SU-DHL-6 (cell line): ENCODE data around the gene GET4.

Experiments used
- H2AFZ ChIP-seq: fragments of 200-600 bp; sonication (generic); 2 replicates; pipeline ENCODE4 v1.6.1; 2014; ENCODE audit warnings: low read depth, mild to moderate bottlenecking, moderate library complexity, mixed read lengths, antibody characterized with exemption, low read length; ENCODE audit not compliant: severe bottlenecking
- H3F3A ChIP-seq: fragments of 200-600 bp; shearing (Covaris generic); 2 replicates; pipeline ENCODE4 v1.6.0; 2016; ENCODE audit warnings: antibody characterized with exemption, mild to moderate bottlenecking; ENCODE audit not compliant: insufficient read depth
- H3K27ac ChIP-seq: fragments of 200-600 bp; sonication (generic); 2 replicates; pipeline ENCODE4 v1.5.1; 2016; ENCODE audit warnings: low read depth, mild to moderate bottlenecking, low read length, moderate library complexity, mixed read lengths
- H3K27me3 ChIP-seq: fragments of 200-600 bp; sonication (generic), shearing (Covaris generic); 2 replicates; pipeline ENCODE4 v1.6.0; 2014; ENCODE audit warnings: mild to moderate bottlenecking, low read length
- H3K36me3 ChIP-seq: fragments of 200-600 bp; sonication (generic); 2 replicates; pipeline ENCODE4 v1.6.1; 2014; ENCODE audit warnings: mild to moderate bottlenecking, low read length, mixed read lengths
- H3K4me2 ChIP-seq: fragments of 300-600, 200-600 bp; shearing (Covaris generic), sonication (generic); 2 replicates; pipeline ENCODE4 v1.6.0; 2014; ENCODE audit warnings: low read length, low read depth, mild to moderate bottlenecking; ENCODE audit not compliant: poor library complexity, severe bottlenecking
- H3K4me3 ChIP-seq: fragments of 200-600 bp; sonication (generic); 2 replicates; pipeline ENCODE4 v1.5.1; 2014; ENCODE audit warnings: antibody characterized with exemption, low read length, mild to moderate bottlenecking, mixed read lengths; ENCODE audit not compliant: insufficient read depth, poor library complexity, severe bottlenecking
- H3K79me2 ChIP-seq: fragments of 200-600 bp; sonication (generic); 2 replicates; pipeline ENCODE4 v1.6.1; 2014; ENCODE audit warnings: mild to moderate bottlenecking, low read length, moderate library complexity; ENCODE audit not compliant: insufficient read depth
- H3K9ac ChIP-seq: fragments of 200-600 bp; sonication (generic); 2 replicates; pipeline ENCODE4 v1.7.0; 2014; ENCODE audit warnings: mild to moderate bottlenecking, low read length
- H3K9me2 ChIP-seq: fragments of 200-600 bp; sonication (generic); replicated peaks from 2 replicates; pipeline ENCODE4 v1.6.1; 2014; ENCODE audit warnings: low read length; ENCODE audit not compliant: insufficient read depth
- H3K9me3 ChIP-seq: fragments of 200-600 bp; sonication (generic); 2 replicates; pipeline ENCODE4 v1.6.1; 2014; ENCODE audit warnings: low read length, mixed read lengths; ENCODE audit not compliant: insufficient read depth
- H4K20me1 ChIP-seq: fragments of 200-600 bp; sonication (generic); 2 replicates; pipeline ENCODE4 v1.6.1; 2014; ENCODE audit warnings: low read depth, mild to moderate bottlenecking, antibody characterized with exemption, low read length, moderate library complexity, mixed read lengths
- CTCF ChIP-seq: fragments of 200-600 bp; sonication (generic); IDR thresholded peaks from one replicate; pipeline ENCODE4 v1.5.1; 2017; ENCODE audit warnings: antibody characterized with exemption, mild to moderate bottlenecking, low read length, moderate library complexity; ENCODE audit not compliant: insufficient read depth, poor library complexity, severe bottlenecking
- EZH2phosphoT487 ChIP-seq: fragments of 200-600 bp; sonication (generic), shearing (Covaris generic); conservative IDR thresholded peaks from 2 replicates; pipeline ENCODE4 v1.6.1; 2018; ENCODE audit warnings: mild to moderate bottlenecking, antibody characterized with exemption, low read length, moderate library complexity, mixed read lengths

Gene GET4

GRCh38 chr7:843230-843629 is 33.1 kb upstream of the GET4 start:
- Histone ChIP-seq H3K4me3 (no peak overlapping the region), H3K9me2 (no peaks in the 10 kb centered on the region), H3K79me2 (no peaks in the 10 kb centered on the region), H3K27ac (no peak overlapping the region), H3K4me2 (no peak overlapping the region), H4K20me1 (no peaks in the 10 kb centered on the region), H3K27me3 (no peaks in the 10 kb centered on the region), H3K9me3 (no peaks in the 10 kb centered on the region), H3K36me3 (peaks cover 6% of the 10 kb centered on the region; the same call in 1 of the 2 replicates), H3K9ac (no peak overlapping the region), H2AFZ (no peak overlapping the region), H3F3A (no peaks in the 10 kb centered on the region)
- no peak for TF ChIP-seq CTCF

GRCh38 chr7:844043-844442 is 32.3 kb upstream of the GET4 start:
- H3K79me2 ChIP-seq, result no peaks in the 10 kb centered on the region
- H3K4me3 ChIP-seq, result no peak overlapping the region
- H3K27me3 ChIP-seq, result no peaks in the 10 kb centered on the region
- no peak overlapping the region for H2AFZ ChIP-seq
- no peaks in the 10 kb centered on the region for H4K20me1 ChIP-seq
- H3K9me3 ChIP-seq, result no peaks in the 10 kb centered on the region
- H3F3A ChIP-seq, result no peaks in the 10 kb centered on the region
- no peak overlapping the region for H3K4me2 ChIP-seq
- no peaks in the 10 kb centered on the region for H3K9me2 ChIP-seq
- TF ChIP-seq CTCF, result no peak
- no peak for TF ChIP-seq EZH2phosphoT487
- H3K9ac ChIP-seq, result no peak overlapping the region
- H3K27ac ChIP-seq, result no peak overlapping the region
- H3K36me3 ChIP-seq, result peaks cover 6% of the 10 kb centered on the region; the same call in 1 of the 2 replicates

GRCh38 chr7:844514-844913 is 31.8 kb upstream of the GET4 start:
- no peak overlapping the region for H3K4me3 ChIP-seq
- no peak overlapping the region for H2AFZ ChIP-seq
- H3K9me2 ChIP-seq, result no peaks in the 10 kb centered on the region
- H3F3A ChIP-seq, result no peaks in the 10 kb centered on the region
- no peaks in the 10 kb centered on the region for H3K27me3 ChIP-seq
- no peaks in the 10 kb centered on the region for H4K20me1 ChIP-seq
- H3K27ac ChIP-seq, result no peak overlapping the region
- H3K79me2 ChIP-seq, result no peaks in the 10 kb centered on the region
- no peak overlapping the region for H3K4me2 ChIP-seq
- no peaks in the 10 kb centered on the region for H3K9me3 ChIP-seq
- H3K9ac ChIP-seq, result no peak overlapping the region
- H3K36me3 ChIP-seq, result peaks cover 6% of the 10 kb centered on the region; the same call in 1 of the 2 replicates
- no peak for TF ChIP-seq EZH2phosphoT487
- no peak for TF ChIP-seq CTCF
